HCT116 (cell line): ENCODE results near the gene SLC44A4. TPM values are rescaled to one million over a fixed set of nuclear protein-coding genes. Genes with fewer than 3 reads are reported as not detected.

Experiments used
- ATAC-seq: fragments of 200-7000 bp; cut with Tn5 transposase; 2 replicates; pipeline ENCODE4 v1.9.1; 2020; ENCODE audit warnings: mild to moderate bottlenecking, moderate library complexity
- BruUV-seq: library from RNA; stranded (reverse); fragments of 400-500 nt; replicated peaks from 2 replicates; lab custom pipeline; 2021; lab: Mats Ljungman, UMichigan
- CTCF ChIA-PET: fragments of 300-600 bp; sonication (Branson Sonifier 250); formaldehyde crosslinking; loops from one replicate; lab custom pipeline; 2021; ENCODE audit warnings: antibody characterized with exemption; lab: Charles Lee
- POLR2A ChIA-PET: fragments of 300-600, 350-600 bp; sonication (Branson Sonifier 250); formaldehyde crosslinking; loops from one replicate; lab custom pipeline; 2021; ENCODE audit warnings: antibody characterized with exemption; lab: Charles Lee
- RAD21 ChIA-PET, 2 experiments: fragments of 300-600 bp; sonication (Branson Sonifier 250); formaldehyde crosslinking; loops; one replicate each; lab custom pipeline; 2023; ENCODE audit warnings: low total read pairs in 2 of 2; ENCODE audit not compliant: uncharacterized antibody in 2 of 2, unreplicated experiment in 2 of 2, low non-redundant PET in 1 of 2; lab: Charles Lee
- DNase-seq: peaks from one replicate; pipeline ENCODE4 v3.0.0-alpha.2; 2010; ENCODE audit warnings: low read depth, low spot score
- H2AFZ ChIP-seq: fragments of 200-600 bp; shearing (Covaris generic), sonication (generic); 2 replicates; pipeline ENCODE4 v1.6.1; 2017; ENCODE audit warnings: low read depth, mixed run types, mixed read lengths, antibody characterized with exemption, low read length; ENCODE audit not compliant: poor library complexity, severe bottlenecking
- H3K27ac ChIP-seq: 2 replicates; pipeline ENCODE4 v1.5.1; 2012; ENCODE audit warnings: low read depth, low read length
- H3K27me3 ChIP-seq: fragments of 200-600 bp; sonication (generic); 2 replicates; pipeline ENCODE4 v1.6.1; 2016; ENCODE audit warnings: mixed run types, low read length, mixed read lengths; ENCODE audit not compliant: insufficient read depth
- H3K36me3 ChIP-seq, 2 experiments: fragments of 200-500 bp in 1 of 2; fragments of 200-600 bp in 1 of 2; sonication (Bioruptor generic) in 1 of 2; sonication (generic) in 1 of 2; 2 replicates each; pipeline versions ENCODE4 v1.5.1 to v1.6.1; 2014 to 2016; ENCODE audit warnings: low read length in 2 of 2, inconsistent platforms in 1 of 2, mixed read lengths in 1 of 2, mixed run types in 1 of 2; ENCODE audit not compliant: insufficient read depth in 2 of 2, control insufficient read depth in 1 of 2
- H3K4me1 ChIP-seq, 2 experiments: fragments of 200-600 bp in 1 of 2; sonication (generic) in 1 of 2; 2 replicates each; pipeline versions ENCODE4 v1.5.1 to v1.6.1; 2012 to 2017; ENCODE audit warnings: low read length in 2 of 2, inconsistent platforms in 1 of 2, mild to moderate bottlenecking in 1 of 2, mixed read lengths in 1 of 2, mixed run types in 1 of 2, moderate library complexity in 1 of 2; ENCODE audit not compliant: insufficient read depth in 2 of 2, control insufficient read depth in 1 of 2
- H3K4me2 ChIP-seq: fragments of 200-600 bp; sonication (generic); 2 replicates; pipeline ENCODE4 v1.6.1; 2017; ENCODE audit warnings: mixed run types, low read length, mixed read lengths
- H3K4me3 ChIP-seq, 2 experiments: fragments of 200-600 bp in 1 of 2; sonication (generic) in 1 of 2; replicated peaks in 1 of 2; 2 replicates each; pipeline ENCODE4 v1.5.1; 2011 to 2016; ENCODE audit warnings: low read length in 2 of 2, control low read depth in 1 of 2, low read depth in 1 of 2, mild to moderate bottlenecking in 1 of 2, mixed read lengths in 1 of 2, mixed run types in 1 of 2
- H3K79me2 ChIP-seq: fragments of 200-600 bp; sonication (generic); 2 replicates; pipeline ENCODE4 v1.6.1; 2017; ENCODE audit warnings: mild to moderate bottlenecking, mixed run types, low read length, moderate library complexity, mixed read lengths; ENCODE audit not compliant: insufficient read depth
- H3K9ac ChIP-seq: fragments of 200-600 bp; sonication (generic); 2 replicates; pipeline ENCODE4 v1.6.1; 2016; ENCODE audit warnings: low read length, mixed read lengths
- H3K9me2 ChIP-seq: fragments of 200-600 bp; sonication (generic), shearing (Covaris generic); 2 replicates; pipeline ENCODE4 v1.6.1; 2017; ENCODE audit warnings: mixed run types, mild to moderate bottlenecking, moderate library complexity; ENCODE audit not compliant: insufficient read depth
- H3K9me3 ChIP-seq, 2 experiments: fragments of 200-500 bp in 1 of 2; fragments of 200-600 bp in 1 of 2; sonication (Bioruptor generic) in 1 of 2; sonication (generic) in 1 of 2; 2 replicates each; pipeline ENCODE4 v1.6.1; 2014 to 2017; ENCODE audit warnings: low read length in 2 of 2, mixed read lengths in 2 of 2, inconsistent platforms in 1 of 2, low read depth in 1 of 2, mild to moderate bottlenecking in 1 of 2, mixed run types in 1 of 2, moderate library complexity in 1 of 2; ENCODE audit not compliant: control insufficient read depth in 1 of 2, insufficient read depth in 1 of 2
- H4K20me1 ChIP-seq: fragments of 200-600 bp; sonication (generic), shearing (Covaris generic); 2 replicates; pipeline ENCODE4 v1.6.1; 2017; ENCODE audit warnings: mixed run types, mild to moderate bottlenecking, moderate library complexity; ENCODE audit not compliant: insufficient read depth
- CTCF ChIP-seq, 3 experiments: fragments of 200-600 bp in 1 of 3; sonication (generic) in 1 of 3; IDR thresholded peaks in 2 of 3; conservative IDR thresholded peaks in 1 of 3; 2 replicates each; pipeline ENCODE4 v1.5.1; 2012 to 2017; ENCODE audit warnings: low read depth in 2 of 3, low read length in 2 of 3, antibody characterized with exemption in 1 of 3, borderline replicate concordance in 1 of 3, control low read depth in 1 of 3, mild to moderate bottlenecking in 1 of 3, mixed read lengths in 1 of 3, mixed run types in 1 of 3, moderate library complexity in 1 of 3; ENCODE audit not compliant: insufficient read depth in 1 of 3
- EZH2 ChIP-seq: fragments of 200-600 bp; sonication (generic); IDR thresholded peaks from 2 replicates; pipeline ENCODE4 v1.6.1; 2017; ENCODE audit warnings: antibody characterized with exemption, mixed run types
- JUND ChIP-seq: IDR thresholded peaks from 2 replicates; pipeline ENCODE4 v1.6.1; 2012
- POLR2A ChIP-seq: IDR thresholded peaks from 2 replicates; pipeline ENCODE4 v1.7.0; 2011; ENCODE audit warnings: borderline replicate concordance; ENCODE audit not compliant: insufficient read depth, insufficient read length; ENCODE audit errors: extremely low read depth
- RAD21 ChIP-seq: IDR thresholded peaks from 2 replicates; pipeline ENCODE4 v1.6.1; 2012; ENCODE audit warnings: low read depth, mild to moderate bottlenecking
- TCF7L2 ChIP-seq: IDR thresholded peaks from 2 replicates; pipeline ENCODE4 v1.7.0; 2011; ENCODE audit warnings: borderline replicate concordance, inconsistent platforms; ENCODE audit not compliant: insufficient read depth, insufficient read length; ENCODE audit errors: extremely low read depth
- YY1 ChIP-seq: IDR thresholded peaks from 2 replicates; pipeline ENCODE4 v1.6.1; 2011; ENCODE audit warnings: low read length, low read depth, moderate library complexity, mild to moderate bottlenecking; ENCODE audit not compliant: insufficient replicate concordance; ENCODE audit errors: extremely low read depth
- intact Hi-C: fragments of 100-400 bp; cut with micrococcal nuclease; formaldehyde crosslinking; loops from 2 replicates; pipeline ENCODE4 v1.10.0; 2022
- total RNA-seq: library from RNA; stranded (reverse); gene quantifications from one replicate; pipeline ENCODE4 v1.2.1, GENCODE V29; 2021; ENCODE audit not compliant: unreplicated experiment
- TF ChIP-seq, protein P1 (sequence below): IDR thresholded peaks from 2 replicates; pipeline ENCODE4 v1.6.1; 2011; ENCODE audit warnings: mild to moderate bottlenecking, low read length, moderate library complexity; ENCODE audit not compliant: insufficient replicate concordance; ENCODE audit errors: extremely low read depth
- TF ChIP-seq, protein P2 (sequence below): IDR thresholded peaks from 2 replicates; pipeline ENCODE4 v1.6.1; 2012

SLC44A4 gene
- total RNA-seq, 1 experiment from 2014 or later = 0.74 TPM

DNA sequence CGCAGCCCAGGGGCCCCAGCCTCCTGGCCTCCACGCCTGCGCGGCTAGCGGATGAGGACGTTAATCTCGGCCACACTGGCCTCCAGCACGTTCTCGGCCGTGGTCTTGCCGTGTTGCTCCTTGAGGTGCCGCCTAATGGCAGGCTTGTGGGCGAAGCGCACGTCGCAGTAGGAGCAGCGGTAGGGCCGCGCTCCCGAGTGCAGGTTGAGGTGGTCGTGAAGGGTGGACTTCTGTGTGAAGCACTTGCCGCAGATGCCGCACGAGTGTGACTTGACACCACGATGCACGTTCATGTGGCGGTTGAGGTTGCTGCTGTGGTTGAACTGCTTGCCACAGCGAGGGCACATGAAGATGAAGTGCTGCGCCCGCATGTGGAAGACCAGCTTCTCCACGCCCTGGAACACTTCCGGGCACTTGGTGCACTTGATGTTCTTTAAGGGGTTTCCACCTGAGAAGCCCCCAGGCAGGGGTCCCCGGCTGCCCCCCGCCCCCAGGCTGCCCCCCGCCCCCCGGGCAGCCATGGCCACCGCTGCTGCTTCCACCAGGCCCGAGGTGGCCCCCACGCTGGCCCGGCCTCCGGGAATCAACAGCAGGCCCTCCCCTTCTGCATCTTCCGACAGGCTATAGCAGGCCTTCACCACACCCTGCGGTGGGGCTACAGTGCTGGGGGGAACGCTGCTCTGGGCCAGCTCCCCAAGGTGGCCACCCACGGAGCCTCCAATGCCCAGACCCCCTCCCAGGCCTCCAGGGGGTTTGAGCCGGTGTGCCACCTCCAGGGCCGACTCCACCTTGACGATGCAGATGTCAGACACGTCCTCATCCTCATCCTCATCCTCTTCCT lies 21.3 kb upstream of the SLC44A4 start:
- H3K4me3 ChIP-seq = no peak overlapping the region
- peaks cover under 1 to 10% of the 10 kb centered on the region in 2 experiments for H3K36me3 ChIP-seq
- no TSS peak for BruUV-seq
- H3K79me2 ChIP-seq = peaks cover 18% of the 10 kb centered on the region; the same call in 1 of the 2 replicates
- no peak for ATAC-seq
- no peak overlapping the region for H2AFZ ChIP-seq
- ChIA-PET RAD21 (no interaction called here), CTCF (no interaction called here), POLR2A (no interaction called here)
- intact Hi-C loops = loop anchor here (5.0 kb wide), 1 partner anchor 233 kb away; the partner anchor contains the start of genes CSNK2B and LY6G5B
- no peaks in the 10 kb centered on the region for H3K9me2 ChIP-seq
- no peaks in the 10 kb centered on the region for H3K9me3 ChIP-seq
- no peak overlapping the region for H3K4me2 ChIP-seq
- peaks cover 12 to 34% of the 10 kb centered on the region in 2 experiments for H3K4me1 ChIP-seq
- no peaks in the 10 kb centered on the region for H3K27me3 ChIP-seq
- no peaks in the 10 kb centered on the region for H4K20me1 ChIP-seq
- no peak for TF ChIP-seq CTCF (IDR thresholded peaks at IDR 0.05 in 2 of 3, conservative IDR thresholded peaks at IDR 0.05 in 1 of 3; ENCODE audit: borderline replicate concordance in 1 of 3, insufficient read depth in 1 of 3, low read depth in 2 of 3, low read length in 2 of 3)
- TF ChIP-seq, protein P1, sequence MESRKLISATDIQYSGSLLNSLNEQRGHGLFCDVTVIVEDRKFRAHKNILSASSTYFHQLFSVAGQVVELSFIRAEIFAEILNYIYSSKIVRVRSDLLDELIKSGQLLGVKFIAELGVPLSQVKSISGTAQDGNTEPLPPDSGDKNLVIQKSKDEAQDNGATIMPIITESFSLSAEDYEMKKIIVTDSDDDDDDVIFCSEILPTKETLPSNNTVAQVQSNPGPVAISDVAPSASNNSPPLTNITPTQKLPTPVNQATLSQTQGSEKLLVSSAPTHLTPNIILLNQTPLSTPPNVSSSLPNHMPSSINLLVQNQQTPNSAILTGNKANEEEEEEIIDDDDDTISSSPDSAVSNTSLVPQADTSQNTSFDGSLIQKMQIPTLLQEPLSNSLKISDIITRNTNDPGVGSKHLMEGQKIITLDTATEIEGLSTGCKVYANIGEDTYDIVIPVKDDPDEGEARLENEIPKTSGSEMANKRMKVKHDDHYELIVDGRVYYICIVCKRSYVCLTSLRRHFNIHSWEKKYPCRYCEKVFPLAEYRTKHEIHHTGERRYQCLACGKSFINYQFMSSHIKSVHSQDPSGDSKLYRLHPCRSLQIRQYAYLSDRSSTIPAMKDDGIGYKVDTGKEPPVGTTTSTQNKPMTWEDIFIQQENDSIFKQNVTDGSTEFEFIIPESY = no peak
- TF ChIP-seq TCF7L2 = no peak
- no peak for TF ChIP-seq EZH2
- TF ChIP-seq POLR2A = no peak
- no peak for TF ChIP-seq YY1
- TF ChIP-seq, protein P2, sequence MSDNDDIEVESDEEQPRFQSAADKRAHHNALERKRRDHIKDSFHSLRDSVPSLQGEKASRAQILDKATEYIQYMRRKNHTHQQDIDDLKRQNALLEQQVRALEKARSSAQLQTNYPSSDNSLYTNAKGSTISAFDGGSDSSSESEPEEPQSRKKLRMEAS = no peak
- TF ChIP-seq JUND = no peak
- no peak for TF ChIP-seq RAD21
- H3K27ac ChIP-seq = peak overlapping the region; percentile 23; the same call in 1 of the 2 replicates
- no peak for DNase-seq
- no peak overlapping the region for H3K9ac ChIP-seq
